A204.1 (cell line): Measurements from ENCODE around the gene ICE2.
"Not testable (repeated sequence)": the region's sequence is repeated elsewhere in the genome, so short reads cannot be mapped to it uniquely, and the experiment has no call there.

Experiments
- FAIRE-seq: peaks from 2 replicates; lab custom pipeline; 2012; peaks lifted over from hg19 to GRCh38; lab: Jason Lieb, UNC

ICE2 gene

GRCh38 chr15:60444289-60444912 is 34.5 kb downstream of the ICE2 start:
- FAIRE-seq, result peak; percentile 99

GRCh38 chr15:60442763-60443162 is 36.2 kb downstream of the ICE2 start:
- FAIRE-seq, result no peak

- no peak for FAIRE-seq
Observed at GRCh38 chr15:60442031-60442650, 36.8 kb downstream of the ICE2 start.

GRCh38 chr15:60441331-60441730 is 37.6 kb downstream of the ICE2 start:
- FAIRE-seq, result no peak

- no peak for FAIRE-seq
Observed at GRCh38 chr15:60438646-60439045, 40.3 kb downstream of the ICE2 start.

GRCh38 chr15:60428935-60429334 is 50.0 kb downstream of the ICE2 start:
- no peak for FAIRE-seq

GRCh38 chr15:60426870-60427508 is 52.0 kb downstream of the ICE2 start:
- FAIRE-seq, result no peak

GRCh38 chr15:60425461-60425860 is 53.5 kb downstream of the ICE2 start:
- no peak for FAIRE-seq

- FAIRE-seq, result no peak
Observed at GRCh38 chr15:60424006-60424405, 54.9 kb downstream of the ICE2 start.

- FAIRE-seq, result no peak
Observed at GRCh38 chr15:60423537-60423936, 55.4 kb downstream of the ICE2 start.

GRCh38 chr15:60421544-60421943 is 57.4 kb downstream of the ICE2 start:
- peak; percentile 75 for FAIRE-seq

- no peak for FAIRE-seq
Observed at GRCh38 chr15:60420203-60420716, 58.7 kb downstream of the ICE2 start.

GRCh38 chr15:60419753-60420152 is 59.2 kb downstream of the ICE2 start:
- no peak for FAIRE-seq

GRCh38 chr15:60418096-60418495 is 60.8 kb downstream of the ICE2 start:
- no peak for FAIRE-seq

- no peak for FAIRE-seq
Observed at GRCh38 chr15:60417112-60417511, 61.8 kb downstream of the ICE2 start.

GRCh38 chr15:60416484-60416883 is 62.5 kb downstream of the ICE2 start:
- no peak for FAIRE-seq

- FAIRE-seq, result no peak
Observed at GRCh38 chr15:60414016-60414682, 64.8 kb downstream of the ICE2 start.

GRCh38 chr15:60413231-60413824 is 65.6 kb downstream of the ICE2 start:
- no peak for FAIRE-seq

GRCh38 chr15:60412807-60413206 is 66.1 kb downstream of the ICE2 start:
- FAIRE-seq, result not testable (repeated sequence)

GRCh38 chr15:60411774-60412425 is 67.0 kb downstream of the ICE2 start:
- FAIRE-seq, result no peak

GRCh38 chr15:60410350-60410749 is 68.6 kb downstream of the ICE2 start:
- FAIRE-seq, result not testable (repeated sequence)

GRCh38 chr15:60408463-60408981 is 70.4 kb downstream of the ICE2 start:
- no peak for FAIRE-seq
